HS-27A (cell line): ENCODE measurements around the gene TNFRSF8.

Experiments used
- DNase-seq: peaks from one replicate; pipeline ENCODE4 v3.0.0-alpha.2; 2012; ENCODE audit warnings: low read depth, missing footprints

Gene TNFRSF8

DNA sequence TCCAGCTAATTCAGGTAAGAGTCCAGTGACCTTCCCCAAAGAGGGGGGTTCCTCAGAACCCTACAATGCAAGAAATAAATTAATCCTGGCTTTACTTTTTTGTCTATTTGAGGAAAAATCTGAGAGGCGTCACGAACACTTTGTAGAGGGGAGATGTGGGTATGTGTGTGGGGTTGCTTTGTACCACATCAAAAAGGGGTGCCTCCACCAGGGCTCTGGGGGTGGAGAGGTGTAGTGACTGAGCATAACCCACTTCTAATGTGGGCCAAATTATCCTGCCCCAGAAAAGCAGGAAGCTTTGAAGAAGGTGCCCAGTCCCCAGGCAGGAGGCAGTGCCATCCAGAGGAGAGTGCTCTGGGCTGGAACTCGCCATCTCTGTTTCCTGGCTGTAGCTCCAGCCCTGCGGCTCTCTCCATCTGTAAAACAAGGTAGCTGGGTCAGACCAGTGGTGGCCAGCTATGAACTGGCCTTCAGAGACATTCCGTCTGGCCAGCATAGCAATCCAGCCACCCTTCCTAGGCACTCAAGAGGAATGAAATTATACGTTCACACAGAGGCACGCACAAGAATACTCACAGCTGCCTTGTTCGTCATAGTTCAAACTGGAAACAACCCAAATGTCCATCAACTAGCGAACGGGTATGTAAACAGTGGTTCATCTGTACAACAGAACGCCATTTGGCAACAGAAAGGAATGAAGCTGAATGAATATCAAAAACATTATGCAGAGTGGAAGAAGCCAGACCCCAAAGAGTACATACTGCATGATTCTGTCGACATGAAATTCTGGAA, 58.3 kb downstream of the TNFRSF8 start:
- DNase-seq = no peak

DNA sequence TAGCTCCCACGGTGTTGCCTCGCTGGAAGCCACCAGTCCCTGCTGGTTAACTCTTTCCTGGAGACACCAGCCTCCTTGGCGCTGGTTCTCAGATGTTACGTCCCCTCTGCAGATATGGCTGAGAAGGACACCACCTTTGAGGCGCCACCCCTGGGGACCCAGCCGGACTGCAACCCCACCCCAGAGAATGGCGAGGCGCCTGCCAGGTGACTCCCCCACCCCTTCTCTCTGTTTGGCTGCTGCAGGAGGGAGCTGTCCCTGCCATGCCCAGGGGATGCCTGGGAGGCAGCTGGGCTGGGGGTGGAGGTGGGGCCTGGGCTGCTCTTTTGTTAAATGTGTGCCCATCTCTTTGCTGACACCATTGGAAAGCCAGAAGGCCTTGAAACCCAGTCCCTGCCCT, 60.1 kb downstream of the TNFRSF8 start:
- DNase-seq = no peak

DNA sequence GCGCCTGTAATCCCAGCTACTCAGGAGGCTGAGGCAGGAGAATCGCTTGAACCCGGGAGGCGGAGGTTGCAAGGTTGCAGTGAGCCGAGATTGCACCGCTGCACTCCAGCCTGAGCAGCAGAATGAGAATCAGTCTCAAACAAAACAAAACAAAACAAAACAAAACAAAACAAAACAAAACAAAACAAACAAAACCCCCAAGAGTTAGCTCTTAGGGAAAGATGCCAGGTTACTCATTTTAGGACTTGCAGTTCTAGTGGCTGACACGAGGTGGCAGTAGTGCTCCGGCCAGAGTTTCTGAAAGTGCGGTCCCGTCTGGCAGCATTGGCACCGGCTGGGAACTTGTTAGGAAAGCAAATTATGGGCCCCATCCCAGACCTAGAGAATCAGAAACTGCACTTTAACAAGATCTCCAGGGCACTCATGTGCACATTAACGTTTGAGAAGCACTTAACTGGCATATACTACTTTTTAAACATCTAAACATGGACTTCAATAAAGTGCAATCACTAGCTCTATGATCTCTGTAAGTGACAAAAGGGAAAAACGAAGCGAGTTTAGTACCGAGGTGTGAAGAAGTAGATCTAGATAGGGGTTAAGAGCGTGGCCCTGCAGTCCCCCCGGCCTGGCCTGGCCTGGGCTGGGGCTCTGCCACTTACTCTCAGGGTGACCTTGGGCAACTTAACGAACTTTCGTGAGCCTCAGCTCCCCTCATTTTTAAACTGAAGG, 61.8 kb downstream of the TNFRSF8 start:
- peak; percentile 36 for DNase-seq

DNA sequence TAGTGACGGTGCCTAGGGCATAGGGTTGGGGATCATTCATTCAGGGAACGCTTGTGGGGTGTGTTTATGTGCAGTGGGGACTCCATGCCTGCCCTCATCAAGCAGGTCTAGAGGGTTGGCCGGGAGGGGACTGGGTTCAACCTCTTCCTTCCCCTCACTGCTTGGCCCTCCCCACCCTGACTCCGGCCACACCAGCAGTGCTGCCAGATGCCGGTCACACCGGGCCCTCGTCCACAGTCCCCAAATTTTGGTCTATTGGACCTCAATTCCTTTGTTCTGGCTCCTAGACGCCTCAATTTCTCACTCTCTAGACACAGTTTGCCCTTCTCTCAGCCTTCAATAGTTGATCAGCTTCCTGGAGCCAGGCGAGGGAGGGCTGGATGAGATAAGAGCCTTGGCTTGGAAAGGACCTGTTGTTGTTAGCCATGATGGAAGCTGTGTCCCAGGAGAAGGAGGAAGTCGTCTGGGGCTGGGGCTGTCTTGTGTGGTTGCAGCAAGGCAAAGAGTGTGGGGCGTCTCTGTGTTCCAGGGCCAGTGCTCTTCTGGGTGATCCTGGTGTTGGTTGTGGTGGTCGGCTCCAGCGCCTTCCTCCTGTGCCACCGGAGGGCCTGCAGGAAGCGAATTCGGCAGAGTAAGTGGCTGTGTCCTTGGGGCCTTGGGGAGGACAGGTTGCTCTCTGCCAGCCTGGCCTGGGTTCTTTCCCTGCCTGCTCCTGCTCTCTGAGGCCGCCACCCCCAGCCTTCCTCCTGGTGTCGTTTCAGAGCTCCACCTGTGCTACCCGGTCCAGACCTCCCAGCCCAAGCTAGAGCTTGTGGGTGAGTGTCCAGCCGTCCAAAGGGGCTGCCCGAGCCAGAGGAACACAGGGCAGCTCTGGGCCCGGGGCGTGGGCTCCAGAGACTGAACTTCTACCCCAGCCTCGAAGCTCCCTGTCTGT, 62.6 kb downstream of the TNFRSF8 start:
- DNase-seq = no peak

DNA sequence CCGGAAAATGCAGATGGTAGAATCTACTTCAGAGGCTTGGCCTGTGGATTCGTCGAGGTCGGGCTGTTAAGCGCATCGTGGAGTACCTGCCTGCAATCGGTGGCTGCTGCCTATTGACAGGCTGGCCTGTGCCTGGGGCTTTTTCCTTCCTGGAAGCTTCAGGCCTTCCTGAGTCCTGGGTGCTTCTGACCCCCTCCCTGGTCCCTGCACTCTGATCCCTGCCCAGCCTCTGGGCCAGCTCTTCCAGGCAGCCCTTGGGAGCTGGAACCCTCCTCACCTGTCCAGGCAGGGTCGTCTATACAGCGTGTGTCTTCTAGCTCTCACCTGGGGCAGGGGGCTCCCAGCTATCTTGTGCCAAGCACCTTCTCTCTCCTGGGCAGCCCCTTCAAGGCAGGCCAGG, 63.7 kb downstream of the TNFRSF8 start:
- DNase-seq = no peak

DNA sequence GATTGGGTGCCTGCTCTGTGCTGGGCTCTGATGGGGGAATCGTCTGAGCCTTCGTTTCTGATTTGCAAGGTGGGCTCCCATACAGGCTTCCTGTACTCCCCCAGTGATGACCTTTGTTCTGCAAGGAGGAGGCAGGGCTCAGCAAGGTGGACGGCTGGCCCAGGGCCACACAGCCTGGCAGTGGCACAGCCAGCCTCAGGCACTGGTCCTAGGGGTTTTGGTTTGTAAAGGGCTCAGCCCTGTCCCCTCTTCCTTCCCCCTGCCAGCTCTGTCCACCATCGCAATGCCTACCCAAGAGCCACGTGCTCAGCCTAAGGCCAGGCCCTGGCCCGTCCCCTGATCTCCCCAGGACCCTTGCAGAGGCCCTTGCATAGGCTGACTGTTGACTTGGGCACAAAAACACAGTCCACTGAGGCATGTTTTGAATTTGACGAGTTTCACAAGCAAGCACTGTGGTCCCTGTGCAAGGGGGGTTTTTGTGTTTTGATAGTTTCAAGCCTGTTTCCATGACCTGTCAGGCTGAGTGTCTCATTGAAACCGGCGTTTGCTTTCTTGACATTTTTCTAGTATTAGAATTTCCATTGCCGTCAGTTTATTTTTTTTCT, 64.2 kb downstream of the TNFRSF8 start:
- DNase-seq = no peak

DNA sequence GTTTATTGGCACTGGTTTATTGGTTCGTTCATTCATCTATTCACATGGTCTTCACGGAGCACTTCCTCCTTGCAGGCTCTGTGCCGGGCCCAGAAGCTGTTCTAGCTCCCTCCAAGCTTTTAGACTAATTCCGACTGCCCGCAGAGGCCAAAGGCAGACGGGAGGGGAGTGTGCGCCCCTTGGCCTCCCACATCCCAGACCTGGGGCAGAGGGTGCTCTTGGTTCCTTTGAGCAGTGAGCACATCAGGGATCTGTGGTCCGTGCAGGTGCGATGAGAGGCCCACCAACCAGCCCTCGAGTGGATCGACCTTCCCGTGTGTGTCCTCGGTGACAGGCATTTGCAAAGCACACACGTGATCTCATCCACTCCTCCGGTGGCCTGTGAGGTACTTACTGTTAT, 65.0 kb downstream of the TNFRSF8 start:
- no peak for DNase-seq

DNA sequence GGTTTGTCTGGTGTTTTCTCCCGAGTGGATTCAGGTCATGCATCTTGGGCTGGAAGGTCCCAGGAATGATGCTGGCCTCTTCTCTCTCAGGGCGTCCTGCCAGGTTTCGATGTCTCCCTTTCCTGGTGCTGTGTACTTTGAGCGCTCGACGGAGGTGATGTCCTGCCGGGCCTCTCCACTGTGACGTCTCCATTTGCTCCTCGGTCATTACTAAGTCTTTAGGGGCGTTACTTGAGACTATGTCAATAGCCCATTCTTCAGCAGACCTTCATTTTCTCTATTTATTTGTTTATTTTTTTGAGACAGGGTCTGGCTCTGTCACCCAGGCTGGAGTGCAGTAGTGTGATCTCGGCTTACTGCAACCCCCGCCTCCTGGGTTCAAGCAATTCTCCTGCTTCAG, 66.5 kb downstream of the TNFRSF8 start:
- DNase-seq = no peak

DNA sequence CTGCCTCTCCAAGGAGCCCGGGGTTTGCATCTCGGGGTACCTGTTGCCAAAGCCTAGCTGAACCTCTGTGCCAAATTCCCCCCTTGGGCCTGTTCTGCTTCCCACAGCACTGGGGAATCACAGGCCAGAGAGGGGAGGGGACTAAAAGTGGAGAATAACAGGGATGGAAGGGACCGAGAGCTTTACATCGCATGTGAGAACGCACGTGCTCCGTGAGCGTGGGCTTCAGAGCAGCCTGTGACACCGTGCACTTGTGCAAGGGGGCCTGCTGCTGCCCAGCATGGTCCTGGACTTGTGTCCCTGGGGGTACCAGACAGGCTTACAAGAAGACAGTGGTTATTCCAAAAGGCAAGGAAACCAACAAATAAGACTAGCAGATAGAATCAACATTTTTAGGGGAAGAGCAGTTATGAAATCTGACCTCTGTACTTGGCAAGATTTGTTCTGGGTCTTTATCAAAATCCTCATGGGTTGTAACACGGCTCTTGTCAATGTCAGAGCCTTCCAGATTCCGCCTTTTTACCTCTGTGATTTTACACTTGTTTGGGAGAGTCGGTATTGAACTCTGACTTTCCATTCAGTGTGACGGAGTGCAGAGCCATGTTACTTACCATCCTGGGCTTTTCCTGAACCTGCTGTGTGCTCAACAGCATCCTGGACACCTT, 67.5 kb downstream of the TNFRSF8 start:
- DNase-seq = no peak

DNA sequence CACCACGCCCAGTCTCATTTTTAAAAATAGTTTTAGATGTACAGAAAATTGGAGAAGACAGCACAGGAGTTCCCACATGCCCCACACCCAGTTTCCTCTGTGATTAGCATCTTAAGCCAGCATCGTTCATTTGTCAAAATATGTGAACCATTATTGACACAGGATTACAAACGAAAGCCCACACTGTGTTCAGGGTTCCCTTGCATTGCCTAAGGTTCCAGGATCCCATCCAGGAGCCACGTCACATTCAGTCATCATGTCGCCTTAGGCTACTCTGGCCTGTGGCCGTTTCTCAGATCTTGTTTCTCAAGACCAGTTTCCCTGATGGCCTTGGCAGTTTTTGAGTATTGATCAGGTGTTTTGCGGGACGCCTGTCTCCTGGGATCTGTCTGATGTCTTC, 69.0 kb downstream of the TNFRSF8 start:
- no peak for DNase-seq

DNA sequence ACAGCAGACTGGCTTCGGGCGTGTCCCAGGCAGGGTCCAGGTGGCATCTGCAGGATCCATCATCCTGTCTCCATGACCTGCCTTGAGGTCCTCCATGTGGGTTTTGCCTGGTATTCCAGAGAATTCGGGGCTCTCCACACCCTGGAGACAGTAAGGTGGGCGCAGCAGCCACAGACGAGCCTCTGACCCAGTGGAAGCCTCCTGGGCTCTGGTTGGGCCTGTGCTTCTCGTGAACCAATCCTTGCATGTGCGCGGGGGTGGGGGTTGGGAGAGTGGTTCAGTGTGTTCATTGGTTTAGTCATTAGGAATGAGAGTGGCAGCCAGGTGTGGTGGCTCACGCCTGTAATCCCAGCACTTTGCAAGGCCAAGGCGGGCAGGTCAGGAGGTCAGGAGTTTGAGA, 71.6 kb downstream of the TNFRSF8 start:
- DNase-seq = no peak

DNA sequence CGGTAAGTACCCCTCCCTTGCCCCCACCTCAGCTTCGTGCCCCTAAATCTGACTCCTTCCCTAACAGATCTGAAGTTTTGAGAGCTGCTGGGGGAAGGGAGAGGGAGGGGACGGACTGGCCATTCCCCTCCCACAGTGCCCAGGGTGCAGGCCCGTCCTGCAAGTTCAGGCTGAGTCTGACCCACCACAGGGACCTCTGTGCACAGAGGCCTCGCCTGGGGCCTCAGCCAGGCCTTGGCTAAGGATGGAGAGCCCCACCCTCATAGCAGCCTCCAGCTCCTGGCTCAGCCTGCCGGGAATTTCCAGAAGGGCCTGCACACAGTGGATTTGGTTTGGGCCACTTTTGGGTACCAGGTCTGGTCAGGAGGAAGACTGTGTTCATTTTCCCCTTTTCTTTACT, 72.5 kb downstream of the TNFRSF8 start:
- no peak for DNase-seq

DNA sequence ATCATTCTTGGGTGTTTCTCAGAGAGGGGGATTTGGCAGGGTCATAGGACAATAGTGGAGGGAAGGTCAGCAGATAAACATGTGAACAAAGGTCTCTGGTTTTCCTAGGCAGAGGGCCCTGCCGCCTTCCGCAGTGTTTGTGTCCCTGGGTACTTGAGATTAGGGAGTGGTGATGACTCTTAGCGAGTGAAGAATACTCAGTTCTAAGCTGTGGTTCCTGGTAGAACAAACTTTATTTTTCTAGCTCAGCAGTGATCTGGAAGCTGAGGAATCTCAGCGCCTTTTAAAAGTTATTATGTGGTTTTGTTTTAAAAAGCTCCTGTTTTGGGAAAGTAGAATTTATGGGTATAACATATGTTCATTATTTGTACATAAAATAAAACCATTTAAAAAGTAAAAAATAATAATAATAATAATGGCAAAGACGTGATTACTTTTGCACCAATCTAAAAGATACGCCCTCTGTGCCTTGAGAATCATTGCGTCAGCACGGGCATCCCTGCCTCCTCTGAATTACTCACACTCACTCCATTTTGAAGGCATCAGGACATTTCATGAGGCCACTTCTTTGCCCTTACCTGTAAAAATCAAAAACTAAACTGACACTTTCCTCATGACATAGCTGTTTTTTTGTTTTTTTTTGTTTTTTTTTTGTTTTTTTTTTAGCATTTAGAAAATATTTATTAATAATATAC, 74.0 kb downstream of the TNFRSF8 start:
- no peak for DNase-seq

DNA sequence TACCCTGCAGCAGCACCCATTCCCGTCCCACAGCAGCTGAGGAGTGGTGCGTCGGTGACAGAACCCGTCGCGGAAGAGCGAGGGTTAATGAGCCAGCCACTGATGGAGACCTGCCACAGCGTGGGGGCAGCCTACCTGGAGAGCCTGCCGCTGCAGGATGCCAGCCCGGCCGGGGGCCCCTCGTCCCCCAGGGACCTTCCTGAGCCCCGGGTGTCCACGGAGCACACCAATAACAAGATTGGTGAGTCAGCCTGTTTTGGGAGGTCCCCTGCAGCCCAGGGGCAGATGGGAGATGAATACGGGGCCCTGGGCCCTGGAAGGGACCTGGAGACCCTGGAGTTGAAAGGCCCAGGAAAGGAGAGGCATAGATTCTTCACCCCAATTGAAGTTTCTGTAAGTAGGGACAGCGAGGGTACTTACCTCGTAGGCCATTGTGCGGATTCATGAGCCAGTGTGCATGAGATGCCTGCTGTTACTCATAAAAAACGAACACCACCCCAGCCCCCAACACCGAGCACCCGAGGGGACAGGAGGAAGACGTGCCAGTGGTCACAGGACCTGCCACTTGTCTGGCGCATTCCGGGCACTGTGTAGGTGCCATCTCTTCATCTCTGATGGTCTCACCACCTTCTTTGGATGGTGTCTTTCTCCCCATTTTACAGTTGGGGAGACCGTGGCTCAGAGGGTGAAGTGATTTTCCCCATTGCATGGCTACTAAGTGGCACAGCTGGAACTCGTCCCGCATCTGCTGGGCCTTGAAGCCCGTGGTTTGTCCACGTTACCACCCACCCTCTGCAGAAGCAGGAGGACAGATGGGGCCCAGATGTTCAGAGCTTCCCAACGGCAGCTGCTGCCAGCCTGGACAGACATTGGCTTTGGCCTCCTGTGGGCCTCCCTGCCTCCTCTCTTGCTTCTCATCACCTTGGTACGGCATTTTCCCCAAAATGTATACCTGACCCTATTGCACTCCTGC, 75.4 kb downstream of the TNFRSF8 start:
- DNase-seq = no peak

DNA sequence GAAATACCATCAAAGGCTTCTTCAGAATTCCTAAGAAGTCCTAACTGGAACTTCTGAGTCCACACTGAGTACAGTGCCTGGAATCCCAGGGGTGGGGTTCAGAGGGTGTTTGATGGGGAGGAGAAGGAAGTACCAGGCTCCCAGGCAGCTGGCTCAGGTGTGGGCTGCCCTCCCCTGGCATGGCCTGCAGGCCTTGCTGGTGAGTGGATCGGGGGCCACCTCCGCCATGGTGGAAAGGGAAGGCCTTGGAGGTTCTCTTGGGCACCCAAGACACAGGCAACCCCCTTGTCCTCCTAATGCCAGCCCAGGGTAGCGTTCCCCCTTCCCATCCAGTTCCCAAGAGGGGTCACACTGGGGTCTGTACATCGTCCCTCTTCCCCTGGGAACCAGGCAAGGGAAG, 76.9 kb downstream of the TNFRSF8 start:
- no peak for DNase-seq

DNA sequence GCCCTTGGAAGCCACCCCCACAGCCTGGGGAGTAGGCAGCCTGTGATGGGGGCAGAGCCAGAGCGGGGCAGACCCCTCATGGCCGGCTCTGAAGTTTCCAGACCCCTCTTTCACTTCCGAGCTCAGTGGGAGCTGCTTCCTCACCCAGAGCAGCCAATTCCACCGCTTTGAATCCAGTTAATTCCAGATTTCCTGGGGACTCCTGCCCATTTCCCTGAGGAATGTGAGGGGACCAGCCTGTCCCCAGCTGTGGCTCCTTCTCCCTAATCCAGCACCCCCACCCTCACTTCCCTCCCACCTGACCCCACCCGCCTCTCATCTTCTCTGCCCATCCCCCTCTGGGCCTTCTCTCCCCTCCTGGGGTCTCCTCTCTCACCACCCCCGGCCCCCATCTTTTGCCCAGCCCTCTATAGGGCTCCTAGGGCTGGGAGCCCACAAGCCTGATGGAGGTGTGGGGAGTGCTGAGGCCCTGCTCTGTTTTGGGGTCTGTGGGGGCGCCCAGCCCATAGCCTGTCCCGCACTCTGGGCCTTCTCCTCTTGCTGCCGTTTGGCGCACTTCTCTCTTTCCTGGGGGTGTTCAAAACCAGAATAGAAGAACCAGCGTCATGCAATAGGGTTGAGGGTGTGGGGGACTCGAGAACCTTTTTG, 77.5 kb downstream of the TNFRSF8 start:
- no peak for DNase-seq

DNA sequence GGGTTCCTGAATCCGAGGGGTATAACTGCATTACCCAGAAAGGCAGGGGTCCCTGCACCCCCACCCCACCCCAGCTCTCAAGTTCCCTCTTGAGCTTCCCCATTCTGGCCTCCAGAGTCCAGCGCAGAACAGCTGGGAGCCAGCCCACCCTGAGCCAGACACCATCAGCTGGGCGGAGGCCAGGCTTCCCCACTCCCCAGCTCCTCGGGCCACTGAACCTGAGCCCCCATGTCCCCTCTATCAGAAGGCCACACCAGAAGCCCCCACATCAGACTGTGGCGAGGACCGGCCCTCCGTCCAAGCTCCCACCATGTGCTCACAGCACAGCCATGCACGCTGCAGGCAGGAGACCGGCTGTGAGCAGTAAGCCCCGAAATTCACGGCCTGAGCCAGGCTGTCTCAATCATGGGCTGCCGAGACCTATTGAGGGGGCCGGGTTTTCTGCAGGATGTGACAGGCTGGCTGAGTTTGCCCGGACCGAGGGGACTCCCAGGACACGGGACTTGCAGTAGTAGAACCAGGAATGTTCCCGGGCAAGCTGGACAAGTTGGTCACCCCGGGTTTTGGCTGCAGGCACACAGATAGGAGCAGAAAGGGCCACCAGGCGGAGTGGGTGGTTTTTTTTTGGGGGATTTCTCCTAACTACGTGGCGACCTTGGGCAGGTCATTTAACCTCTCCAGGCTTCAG, 78.2 kb downstream of the TNFRSF8 start:
- no peak for DNase-seq

DNA sequence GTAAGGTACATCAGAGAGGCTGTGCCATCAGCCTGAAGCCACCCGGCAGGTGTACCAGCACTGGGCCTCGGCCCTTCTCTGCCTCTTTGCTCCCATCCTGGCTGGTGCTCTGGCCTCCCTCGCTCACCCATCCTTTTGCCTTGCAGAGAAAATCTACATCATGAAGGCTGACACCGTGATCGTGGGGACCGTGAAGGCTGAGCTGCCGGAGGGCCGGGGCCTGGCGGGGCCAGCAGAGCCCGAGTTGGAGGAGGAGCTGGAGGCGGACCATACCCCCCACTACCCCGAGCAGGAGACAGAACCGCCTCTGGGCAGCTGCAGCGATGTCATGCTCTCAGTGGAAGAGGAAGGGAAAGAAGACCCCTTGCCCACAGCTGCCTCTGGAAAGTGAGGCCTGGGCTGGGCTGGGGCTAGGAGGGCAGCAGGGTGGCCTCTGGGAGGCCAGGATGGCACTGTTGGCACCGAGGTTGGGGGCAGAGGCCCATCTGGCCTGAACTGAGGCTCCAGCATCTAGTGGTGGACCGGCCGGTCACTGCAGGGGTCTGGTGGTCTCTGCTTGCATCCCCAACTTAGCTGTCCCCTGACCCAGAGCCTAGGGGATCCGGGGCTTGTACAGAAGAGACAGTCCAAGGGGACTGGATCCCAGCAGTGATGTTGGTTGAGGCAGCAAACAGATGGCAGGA, 79.2 kb downstream of the TNFRSF8 start:
- no peak for DNase-seq
